D721Med (cell line): Measurements from ENCODE around the gene NR1H4.

ENCODE experiments used
- DNase-seq: peaks from one replicate; pipeline ENCODE4 v3.0.0; 2011; ENCODE audit warnings: low spot score; ENCODE audit not compliant: insufficient read length
- FAIRE-seq: peaks from 2 replicates; lab custom pipeline; 2011; peaks lifted over from hg19 to GRCh38; lab: Jason Lieb, UNC
- CTCF ChIP-seq: IDR thresholded peaks from 2 replicates; pipeline ENCODE4 v1.5.1; 2012; ENCODE audit warnings: mild to moderate bottlenecking, control low read depth; ENCODE audit not compliant: insufficient read depth; ENCODE audit errors: missing control alignments

Gene NR1H4

DNA sequence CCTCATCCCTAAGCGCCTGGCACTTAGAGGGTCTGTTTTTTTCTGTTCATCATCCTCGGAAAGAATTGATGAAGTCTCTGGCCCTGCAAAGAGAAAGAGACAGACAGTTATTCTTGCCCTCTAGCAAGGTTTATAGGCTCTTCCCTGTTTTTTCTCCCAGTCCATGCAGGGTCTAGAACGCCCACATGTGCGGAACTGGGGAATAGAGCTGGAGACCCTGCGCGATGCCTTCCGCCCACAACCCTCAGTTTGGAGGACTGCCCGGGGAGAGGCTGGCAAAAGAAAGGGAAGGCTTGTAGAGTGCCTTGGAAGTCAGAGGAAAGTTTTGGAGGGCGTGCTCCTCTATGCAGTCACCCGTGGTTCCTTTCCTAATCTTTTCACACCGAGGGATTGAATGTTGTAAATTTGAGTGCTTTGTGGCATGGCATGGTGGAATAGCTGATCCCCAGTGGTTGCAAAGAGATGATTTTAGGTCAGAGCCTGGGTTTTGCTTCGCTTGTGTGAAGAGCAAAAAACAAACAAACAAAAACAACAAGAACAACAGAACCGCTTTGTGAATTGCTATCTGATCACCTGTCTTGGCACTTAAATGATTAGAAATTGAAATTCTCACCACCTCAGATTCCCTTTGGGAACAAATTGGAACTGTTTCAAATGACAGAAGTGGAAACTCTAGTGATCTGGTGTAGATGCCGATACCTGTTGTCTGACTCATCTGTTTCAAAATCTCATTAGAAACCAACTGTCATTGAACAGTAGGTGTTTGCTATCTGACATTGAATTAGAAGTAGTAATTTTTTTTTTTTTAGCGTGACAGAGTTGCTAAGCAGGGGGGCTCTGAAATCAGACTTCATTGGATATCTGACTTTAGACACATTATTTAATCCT lies 100.8 kb downstream of the NR1H4 start:
- no peak for TF ChIP-seq CTCF
- no peak for DNase-seq
- FAIRE-seq, result no peak

DNA sequence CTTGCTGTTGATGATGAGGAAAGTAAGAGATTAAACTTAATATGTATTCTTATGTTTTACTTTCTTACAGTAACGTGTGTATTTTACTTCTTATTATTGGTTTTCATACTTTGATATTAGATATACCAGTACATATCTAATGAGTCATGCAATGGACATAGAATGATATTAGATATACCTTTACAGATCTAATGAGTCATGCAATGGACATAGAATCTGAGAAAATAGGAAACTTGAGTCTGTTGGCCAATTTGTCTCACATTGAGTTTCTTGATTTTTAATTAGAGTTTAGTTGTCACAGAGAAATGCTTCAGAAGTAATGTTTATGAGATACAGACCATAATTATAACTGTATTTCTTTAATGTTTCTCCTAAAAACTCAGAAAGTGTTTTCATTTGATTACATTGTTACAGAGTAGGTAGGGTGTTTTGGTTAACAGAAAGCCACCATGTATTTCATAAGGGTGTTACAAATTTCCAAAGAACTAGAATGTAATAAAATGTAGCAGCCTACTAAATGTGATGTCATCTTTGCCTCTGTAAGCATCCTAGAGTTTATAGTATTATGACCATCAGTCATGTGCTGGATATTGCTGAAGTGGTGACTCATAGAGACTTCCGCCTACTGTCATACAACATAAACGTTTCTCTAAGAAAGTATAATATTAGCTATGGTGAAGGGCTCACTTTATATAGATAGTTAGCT lies 102.8 kb downstream of the NR1H4 start:
- DNase-seq, result no peak
- no peak for TF ChIP-seq CTCF
- no peak for FAIRE-seq

DNA sequence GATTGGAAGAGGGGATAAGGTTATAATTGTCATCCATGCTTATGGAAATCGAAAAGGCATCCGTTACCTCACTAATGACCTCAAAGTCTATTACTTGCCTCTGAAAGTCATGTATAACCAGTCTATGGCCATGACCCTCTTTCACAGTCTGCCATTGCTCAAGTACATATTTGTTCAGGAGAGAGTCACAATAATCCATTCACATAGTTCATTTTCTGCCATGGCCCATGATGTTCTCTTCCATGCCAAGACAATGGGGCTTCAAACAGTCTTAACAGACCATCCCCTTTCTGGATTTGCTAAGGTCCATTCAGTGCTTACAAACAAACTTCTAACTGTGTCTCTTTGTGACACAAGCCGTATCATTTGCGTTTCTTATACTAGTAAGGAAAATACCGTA lies 105.3 kb downstream of the NR1H4 start:
- DNase-seq, result no peak
- FAIRE-seq, result no peak
- no peak for TF ChIP-seq CTCF

- FAIRE-seq, result no peak
- no peak for TF ChIP-seq CTCF
- DNase-seq, result no peak
Measured at GRCh38 chr12:100579844-100580243, 106.2 kb downstream of the NR1H4 start.

- DNase-seq, result no peak
- FAIRE-seq, result no peak
- no peak for TF ChIP-seq CTCF
Measured at GRCh38 chr12:100584256-100584655, 110.6 kb downstream of the NR1H4 start.

- no peak for TF ChIP-seq CTCF
Measured at GRCh38 chr12:100591979-100592378, 118.3 kb downstream of the NR1H4 start.

DNA sequence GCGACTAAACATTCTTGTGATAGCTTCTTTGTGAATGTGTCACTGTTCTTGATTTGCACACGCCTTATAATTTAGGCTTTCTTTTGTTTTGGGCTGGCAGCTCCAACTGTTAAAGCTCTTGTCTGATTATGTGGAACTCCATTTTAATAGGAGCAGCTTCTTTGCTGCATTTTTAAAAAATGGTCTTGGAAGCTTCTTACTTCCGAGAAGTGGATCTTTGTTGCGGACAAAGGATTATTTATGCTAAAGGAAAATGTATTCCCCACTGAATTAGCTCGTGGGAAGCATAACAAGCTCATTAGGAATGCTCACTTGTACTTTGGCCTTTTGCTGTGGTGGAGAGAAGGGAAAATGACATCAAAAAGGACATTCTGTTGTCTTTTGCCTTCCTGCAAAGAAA lies 119.8 kb downstream of the NR1H4 start:
- FAIRE-seq (no peak), DNase-seq (no peak)
- TF ChIP-seq CTCF, result no peak

More at GRCh38 chr12:100591979-100592378, 118.3 kb downstream of the NR1H4 start:
- DNase-seq (no peak), FAIRE-seq (no peak)
